Measurements from ENCODE around the gene CACNA2D3.

DNA sequence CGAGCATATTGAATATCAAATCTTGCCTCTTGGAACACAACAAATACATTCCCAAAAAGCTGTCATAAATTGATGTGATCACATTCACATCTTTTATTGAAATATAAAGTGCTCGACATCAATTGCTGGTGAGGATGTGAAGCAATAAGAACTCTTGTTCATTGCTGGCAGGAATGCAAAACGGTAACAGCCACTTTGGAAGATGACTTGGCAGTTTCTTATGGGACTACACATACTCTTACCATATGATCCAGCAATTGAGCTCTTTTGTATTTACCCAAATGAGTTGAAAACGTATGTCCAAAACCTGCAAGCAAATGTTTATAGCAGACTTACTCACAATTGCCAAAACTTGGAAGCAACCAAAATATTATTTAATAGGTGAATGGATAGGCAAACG lies 234.9 kb downstream of the CACNA2D3 start:
- TF ChIP-seq, protein P1, sequence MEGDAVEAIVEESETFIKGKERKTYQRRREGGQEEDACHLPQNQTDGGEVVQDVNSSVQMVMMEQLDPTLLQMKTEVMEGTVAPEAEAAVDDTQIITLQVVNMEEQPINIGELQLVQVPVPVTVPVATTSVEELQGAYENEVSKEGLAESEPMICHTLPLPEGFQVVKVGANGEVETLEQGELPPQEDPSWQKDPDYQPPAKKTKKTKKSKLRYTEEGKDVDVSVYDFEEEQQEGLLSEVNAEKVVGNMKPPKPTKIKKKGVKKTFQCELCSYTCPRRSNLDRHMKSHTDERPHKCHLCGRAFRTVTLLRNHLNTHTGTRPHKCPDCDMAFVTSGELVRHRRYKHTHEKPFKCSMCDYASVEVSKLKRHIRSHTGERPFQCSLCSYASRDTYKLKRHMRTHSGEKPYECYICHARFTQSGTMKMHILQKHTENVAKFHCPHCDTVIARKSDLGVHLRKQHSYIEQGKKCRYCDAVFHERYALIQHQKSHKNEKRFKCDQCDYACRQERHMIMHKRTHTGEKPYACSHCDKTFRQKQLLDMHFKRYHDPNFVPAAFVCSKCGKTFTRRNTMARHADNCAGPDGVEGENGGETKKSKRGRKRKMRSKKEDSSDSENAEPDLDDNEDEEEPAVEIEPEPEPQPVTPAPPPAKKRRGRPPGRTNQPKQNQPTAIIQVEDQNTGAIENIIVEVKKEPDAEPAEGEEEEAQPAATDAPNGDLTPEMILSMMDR (conservative IDR thresholded peaks at IDR 0.05; ENCODE audit: low read length) = no peak
- TF ChIP-seq EZH2phosphoT487 (IDR thresholded peaks at IDR 0.05; ENCODE audit: borderline replicate concordance, low read depth, low read length) = no peak
